ENCODE data around the gene INPP5K. TPM values are rescaled to one million over a fixed set of nuclear protein-coding genes. Genes with fewer than 3 reads are reported as not detected.

Gene INPP5K
- total RNA-seq, 4 donors from 2014 or later: 60.9 to 163 (median 64.7) TPM

- Histone ChIP-seq H3K36me3 (peaks cover 0 to 43% (median 0%) of the 10 kb centered on the region in 3 donors), H3K27me3 (no peaks in the 10 kb centered on the region), H3K9me3 (no peaks in the 10 kb centered on the region), H3K4me1 (no peaks in the 10 kb centered on the region), H3K4me3 (no peak overlapping the region), H3K27ac (no peak overlapping the region)
- DNase-seq: no peak
- TF ChIP-seq POLR2A (IDR thresholded peaks at IDR 0.05): no peak
- TF ChIP-seq, protein P1, sequence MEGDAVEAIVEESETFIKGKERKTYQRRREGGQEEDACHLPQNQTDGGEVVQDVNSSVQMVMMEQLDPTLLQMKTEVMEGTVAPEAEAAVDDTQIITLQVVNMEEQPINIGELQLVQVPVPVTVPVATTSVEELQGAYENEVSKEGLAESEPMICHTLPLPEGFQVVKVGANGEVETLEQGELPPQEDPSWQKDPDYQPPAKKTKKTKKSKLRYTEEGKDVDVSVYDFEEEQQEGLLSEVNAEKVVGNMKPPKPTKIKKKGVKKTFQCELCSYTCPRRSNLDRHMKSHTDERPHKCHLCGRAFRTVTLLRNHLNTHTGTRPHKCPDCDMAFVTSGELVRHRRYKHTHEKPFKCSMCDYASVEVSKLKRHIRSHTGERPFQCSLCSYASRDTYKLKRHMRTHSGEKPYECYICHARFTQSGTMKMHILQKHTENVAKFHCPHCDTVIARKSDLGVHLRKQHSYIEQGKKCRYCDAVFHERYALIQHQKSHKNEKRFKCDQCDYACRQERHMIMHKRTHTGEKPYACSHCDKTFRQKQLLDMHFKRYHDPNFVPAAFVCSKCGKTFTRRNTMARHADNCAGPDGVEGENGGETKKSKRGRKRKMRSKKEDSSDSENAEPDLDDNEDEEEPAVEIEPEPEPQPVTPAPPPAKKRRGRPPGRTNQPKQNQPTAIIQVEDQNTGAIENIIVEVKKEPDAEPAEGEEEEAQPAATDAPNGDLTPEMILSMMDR (IDR thresholded peaks at IDR 0.05): no peak
Observed at GRCh38 chr17:1503699-1504098, 12.7 kb downstream of the INPP5K start.

DNA sequence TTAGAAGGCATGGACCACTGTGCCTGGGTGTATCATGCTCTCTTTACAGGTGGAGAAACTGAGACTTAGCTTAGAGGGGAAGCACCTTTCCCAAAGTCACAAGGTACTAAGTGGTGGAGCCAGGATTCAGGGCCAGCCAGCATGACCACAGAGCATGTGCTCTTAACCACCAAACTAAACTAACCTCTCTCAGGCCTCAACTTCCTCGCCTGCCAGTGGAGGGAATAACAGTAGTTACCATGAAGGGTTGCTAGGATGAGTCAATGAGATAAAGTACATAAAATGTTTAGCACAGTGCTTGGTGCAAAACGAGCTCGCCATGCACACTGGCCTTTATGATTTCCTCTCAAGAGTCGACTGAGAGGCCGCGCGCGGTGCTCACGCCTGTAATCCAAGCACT lies 17.5 kb downstream of the INPP5K start:
- Histone ChIP-seq H3K36me3 (peaks cover 0 to 23% (median 0%) of the 10 kb centered on the region in 3 donors), H3K4me1 (no peaks in the 10 kb centered on the region), H3K27ac (no peak overlapping the region), H3K27me3 (no peaks in the 10 kb centered on the region), H3K4me3 (no peak overlapping the region), H3K9me3 (no peaks in the 10 kb centered on the region)
- no peak for DNase-seq
- no peak for TF ChIP-seq POLR2A (IDR thresholded peaks at IDR 0.05)
- TF ChIP-seq, protein P1 (IDR thresholded peaks at IDR 0.05): no peak

GRCh38 chr17:1498233-1498632 lies 18.2 kb downstream of the INPP5K start:
- Histone ChIP-seq H3K27ac (no peak overlapping the region), H3K36me3 (peaks cover 0 to 23% (median 0%) of the 10 kb centered on the region in 3 donors), H3K4me3 (no peak overlapping the region), H3K9me3 (no peaks in the 10 kb centered on the region), H3K27me3 (no peaks in the 10 kb centered on the region), H3K4me1 (peaks cover 0 to 5% (median 0%) of the 10 kb centered on the region in 4 donors)
- TF ChIP-seq, protein P1 (IDR thresholded peaks at IDR 0.05): no peak
- TF ChIP-seq POLR2A (IDR thresholded peaks at IDR 0.05): no peak
- no peak for DNase-seq

DNA sequence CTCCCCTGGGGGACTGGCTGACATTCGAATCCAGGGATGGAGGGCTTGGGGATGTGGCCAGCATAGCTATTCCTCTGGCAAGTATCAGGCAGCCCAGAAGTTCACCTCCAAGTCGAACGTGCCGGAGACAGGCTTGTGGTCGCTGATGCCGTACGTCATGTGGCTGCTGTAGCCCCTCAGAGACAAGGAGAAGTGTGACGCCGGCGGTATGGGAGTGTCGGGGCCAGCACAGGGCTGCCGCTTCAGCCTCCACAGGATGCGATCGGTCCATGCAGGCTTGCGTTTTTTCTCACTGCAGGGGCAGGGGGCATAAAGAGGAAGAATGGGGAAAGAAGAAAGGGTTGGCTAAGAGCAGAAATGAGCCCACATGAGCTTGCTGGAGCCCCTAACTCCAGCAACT lies 18.6 kb downstream of the INPP5K start:
- no peak for TF ChIP-seq POLR2A (IDR thresholded peaks at IDR 0.05)
- TF ChIP-seq, protein P1 (IDR thresholded peaks at IDR 0.05): no peak
- no peaks in the 10 kb centered on the region for H3K27me3 ChIP-seq
- peaks cover 0 to 23% (median 0%) of the 10 kb centered on the region in 3 donors for H3K36me3 ChIP-seq
- H3K4me1 ChIP-seq: peaks cover 0 to 9% (median 2%) of the 10 kb centered on the region in 4 donors
- H3K4me3 ChIP-seq: no peak overlapping the region
- no peaks in the 10 kb centered on the region for H3K9me3 ChIP-seq
- no peak overlapping the region for H3K27ac ChIP-seq
- DNase-seq: no peak

DNA sequence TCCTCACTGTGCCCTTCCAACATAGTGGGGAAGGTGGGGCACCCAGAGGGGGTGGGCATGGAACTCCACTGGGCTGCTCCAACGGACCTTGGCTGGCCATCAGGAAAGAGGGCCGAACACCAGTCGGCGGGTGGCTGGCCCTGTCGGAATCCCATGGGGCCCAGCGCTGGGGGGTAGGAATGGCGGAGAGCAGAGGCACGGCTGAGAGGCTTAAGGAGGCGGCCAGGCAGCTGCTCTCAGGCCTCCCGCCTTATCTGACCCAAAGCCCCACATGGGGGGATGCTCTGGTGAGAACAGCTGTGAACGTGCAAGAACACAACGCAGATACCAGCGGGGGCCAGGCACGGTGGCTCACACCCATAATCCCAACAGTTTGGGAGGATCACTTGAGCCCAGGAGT lies 19.5 kb downstream of the INPP5K start:
- Histone ChIP-seq H3K9me3 (no peaks in the 10 kb centered on the region), H3K36me3 (peaks cover 0 to 23% (median 0%) of the 10 kb centered on the region in 3 donors), H3K4me3 (no peak overlapping the region), H3K27me3 (no peaks in the 10 kb centered on the region), H3K27ac (no peak overlapping the region), H3K4me1 (peaks cover 6 to 19% (median 9%) of the 10 kb centered on the region in 4 donors)
- DNase-seq: no peak
- TF ChIP-seq, protein P1 (IDR thresholded peaks at IDR 0.05): no peak
